ENCODE results near the gene AHDC1.

GRCh38 chr1:27588256-27589232 is 15.4 kb downstream of the AHDC1 start:
- TF ChIP-seq ZBTB7A (IDR thresholded peaks at IDR 0.05; ENCODE audit: low read depth) (no peak), EP300 (IDR thresholded peaks at IDR 0.05; ENCODE audit: borderline replicate concordance) (no peak), TAF1 (IDR thresholded peaks at IDR 0.05; ENCODE audit: low read depth) (no peak), REST (IDR thresholded peaks at IDR 0.05; ENCODE audit: low read depth) (no peak), TEAD4 (IDR thresholded peaks at IDR 0.05) (no peak), MAX (IDR thresholded peaks at IDR 0.05) (no peak)

Data from Ishikawa (cell line).